GM19438 (cell line): ENCODE measurements around the gene IMMT.

ENCODE experiments used
- ATAC-seq: cut with Tn5 transposase; IDR thresholded peaks from one replicate; pipeline ENCODE4 v1.9.1; 2021; ENCODE audit warnings: low read depth; ENCODE audit not compliant: unreplicated experiment

Gene IMMT

DNA sequence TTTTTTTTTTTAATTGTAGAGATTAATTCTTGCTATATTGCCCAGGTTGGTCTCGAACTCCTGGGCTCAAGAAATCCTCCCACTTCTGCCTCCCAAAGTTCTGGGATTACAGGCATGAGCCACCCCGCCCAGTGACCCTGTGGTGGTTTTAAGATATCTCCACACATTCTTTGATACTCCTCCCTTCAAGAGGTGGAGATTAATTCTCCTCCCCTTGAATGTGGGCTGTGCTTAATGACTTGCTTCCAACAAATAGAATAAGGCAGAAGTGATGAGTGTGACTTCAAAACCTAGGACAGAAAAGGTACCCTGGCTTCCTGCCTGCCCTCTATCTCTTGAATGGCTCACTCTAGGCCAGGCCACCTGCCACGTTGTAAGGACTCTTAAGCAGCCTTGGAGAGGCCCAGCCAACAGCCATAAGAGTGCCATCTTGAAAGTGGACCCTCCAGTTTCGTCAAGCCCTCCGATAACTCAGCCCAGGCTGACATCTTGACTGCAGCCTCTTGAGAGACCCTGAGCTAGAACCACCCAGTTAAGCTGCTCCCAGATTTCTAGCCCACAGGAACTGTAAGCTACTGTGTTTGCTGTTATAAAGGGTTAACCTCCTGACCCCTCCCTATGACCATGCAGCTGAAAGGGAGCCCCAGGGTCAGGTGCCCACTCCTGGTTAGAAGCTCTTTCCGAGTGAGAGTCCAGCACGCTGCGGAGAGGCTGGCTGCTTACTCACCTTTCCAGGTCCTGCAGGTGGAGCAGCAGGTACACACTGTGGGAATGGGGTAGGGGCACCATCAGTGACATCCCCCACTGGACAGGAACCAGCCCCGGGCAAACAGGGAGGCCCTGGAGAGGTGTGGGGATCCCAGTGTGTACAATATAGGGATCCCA is 31.6 kb upstream of the IMMT start:
- no peak for ATAC-seq

DNA sequence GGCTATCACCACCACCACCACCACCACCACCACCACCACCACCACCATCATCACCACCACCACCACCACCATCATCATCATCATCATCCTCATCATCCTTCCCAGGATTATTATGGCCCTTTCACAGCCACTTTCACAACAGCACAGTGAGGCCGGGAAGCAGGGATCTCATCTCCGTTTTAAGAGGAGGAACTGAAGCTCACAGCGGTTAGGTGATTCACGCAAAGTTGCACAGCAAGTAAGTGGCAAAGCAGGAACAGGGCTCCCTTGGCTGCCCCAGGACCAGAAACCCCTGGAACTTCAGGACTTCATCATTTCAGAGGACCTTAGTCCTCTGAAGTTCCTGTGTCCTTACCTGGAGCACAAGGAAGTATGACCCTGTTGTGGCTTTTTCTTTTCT is 30.8 kb upstream of the IMMT start:
- no peak for ATAC-seq

DNA sequence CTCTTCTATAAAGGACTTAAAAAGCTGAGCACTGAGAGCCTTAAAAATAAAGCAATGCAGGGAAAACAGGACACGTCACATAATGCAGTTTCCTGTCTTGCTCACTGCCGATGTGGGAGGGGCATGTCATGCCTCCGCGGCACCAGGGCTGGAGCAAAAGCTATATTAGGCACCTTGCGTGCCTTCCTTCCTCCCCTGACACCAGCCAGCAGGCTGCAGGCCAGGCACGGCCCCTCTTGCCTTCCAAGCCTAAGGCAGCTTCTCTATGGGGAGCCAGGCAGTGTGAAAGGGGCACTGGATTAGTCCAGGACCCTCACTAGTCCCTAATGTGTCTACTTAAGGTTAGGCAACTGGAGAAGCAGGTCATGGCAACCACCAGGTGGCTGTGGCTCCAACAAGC is 30.3 kb upstream of the IMMT start:
- ATAC-seq = no peak

DNA sequence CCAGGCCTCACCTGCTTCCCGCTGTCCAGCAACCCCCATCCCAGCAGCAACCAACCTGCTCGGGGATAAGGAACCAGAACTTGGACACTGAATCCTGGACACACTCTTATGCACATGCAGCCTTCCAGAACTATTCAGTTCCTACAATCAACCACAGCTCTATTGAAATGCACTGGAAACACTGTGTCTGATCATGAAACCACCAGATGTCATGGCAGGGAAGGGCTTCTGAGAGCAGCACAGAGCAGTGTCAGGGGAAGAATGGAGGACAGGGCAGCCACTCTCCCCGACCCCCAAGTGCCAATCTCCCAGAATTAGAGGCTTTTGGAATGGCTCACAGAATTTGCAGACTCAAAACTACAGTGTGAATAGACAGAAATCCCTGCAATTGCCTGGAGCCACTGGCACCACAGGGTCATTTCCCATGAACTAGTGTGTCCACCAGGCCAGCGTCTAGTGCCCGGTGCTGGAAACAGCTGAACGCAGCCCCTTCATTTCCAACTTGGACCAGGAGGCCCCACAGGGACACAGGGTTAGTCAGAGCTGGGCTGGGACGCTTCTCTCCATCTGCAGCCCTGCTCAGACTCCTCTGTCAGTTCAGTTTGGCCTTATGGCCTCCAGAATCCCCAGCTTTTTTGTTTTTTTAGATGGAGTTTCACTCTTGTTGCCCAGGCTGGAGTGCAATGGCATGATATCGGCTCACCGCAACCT is 29.5 kb upstream of the IMMT start:
- ATAC-seq = no peak

DNA sequence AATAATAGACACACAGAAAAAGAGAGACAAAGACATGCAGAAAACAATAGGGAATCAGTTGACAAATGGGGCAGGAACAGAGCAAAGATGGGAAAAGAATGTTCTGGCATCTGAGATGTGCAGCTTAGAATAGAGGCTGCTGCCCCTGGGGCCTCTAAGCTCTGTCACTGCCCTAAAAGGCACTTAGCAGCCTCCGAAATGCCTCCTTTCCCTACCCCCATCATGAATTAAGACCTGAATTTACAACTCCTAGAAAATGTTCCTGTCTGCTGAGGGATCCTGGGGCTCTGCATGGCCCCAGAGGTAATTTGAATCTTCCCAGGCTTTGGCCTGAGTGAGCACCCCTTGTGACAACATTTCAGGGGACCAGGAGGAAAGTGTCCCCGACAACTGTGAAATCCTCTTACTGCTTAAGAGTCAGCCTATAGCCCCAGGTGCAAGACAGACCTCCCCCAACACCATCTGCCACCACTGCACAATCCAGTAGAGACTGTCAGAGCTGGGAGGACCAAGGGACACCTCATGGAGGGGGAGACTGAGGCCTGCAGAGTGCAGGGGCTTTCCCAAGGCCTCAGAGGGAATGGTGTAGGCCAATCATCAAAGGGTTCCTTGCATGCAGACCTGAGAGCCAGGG is 28.8 kb upstream of the IMMT start:
- ATAC-seq = no peak

DNA sequence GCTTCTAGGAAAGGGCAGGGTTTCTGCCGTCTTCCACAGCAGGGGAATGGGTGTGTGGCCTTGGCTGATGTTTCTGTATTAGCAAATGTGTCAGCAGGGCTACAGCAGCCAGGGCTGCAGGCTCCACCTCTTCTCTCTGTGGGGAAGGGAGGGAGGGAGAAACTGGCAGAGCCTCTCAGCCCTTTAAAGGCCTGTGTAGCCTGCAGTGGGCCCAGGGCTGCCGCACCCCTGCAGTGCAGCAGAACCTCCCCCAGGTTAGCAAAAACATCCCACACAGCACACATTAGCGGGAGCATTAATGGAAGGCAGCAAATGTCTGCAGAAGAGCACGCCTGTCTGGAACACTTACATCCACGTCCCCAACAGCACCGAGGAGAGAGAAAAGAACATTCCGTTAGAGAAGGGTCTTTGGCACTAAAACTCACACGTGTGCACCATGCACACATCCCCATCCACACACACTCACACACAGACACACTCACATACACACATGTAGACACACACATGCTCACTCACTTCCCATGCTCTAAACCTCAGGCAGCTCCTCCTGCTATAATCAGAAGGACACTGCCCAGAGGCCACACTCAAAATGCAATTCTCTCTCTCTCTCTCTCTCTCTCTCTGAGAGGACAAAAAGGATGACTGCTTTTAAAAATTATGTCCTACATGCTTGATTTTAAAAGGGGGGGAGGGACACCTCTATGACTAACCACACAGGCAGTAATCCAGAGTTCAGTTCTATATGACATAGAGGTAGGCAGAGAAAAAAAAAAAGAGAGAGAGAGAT is 28.1 kb upstream of the IMMT start:
- ATAC-seq = no peak

DNA sequence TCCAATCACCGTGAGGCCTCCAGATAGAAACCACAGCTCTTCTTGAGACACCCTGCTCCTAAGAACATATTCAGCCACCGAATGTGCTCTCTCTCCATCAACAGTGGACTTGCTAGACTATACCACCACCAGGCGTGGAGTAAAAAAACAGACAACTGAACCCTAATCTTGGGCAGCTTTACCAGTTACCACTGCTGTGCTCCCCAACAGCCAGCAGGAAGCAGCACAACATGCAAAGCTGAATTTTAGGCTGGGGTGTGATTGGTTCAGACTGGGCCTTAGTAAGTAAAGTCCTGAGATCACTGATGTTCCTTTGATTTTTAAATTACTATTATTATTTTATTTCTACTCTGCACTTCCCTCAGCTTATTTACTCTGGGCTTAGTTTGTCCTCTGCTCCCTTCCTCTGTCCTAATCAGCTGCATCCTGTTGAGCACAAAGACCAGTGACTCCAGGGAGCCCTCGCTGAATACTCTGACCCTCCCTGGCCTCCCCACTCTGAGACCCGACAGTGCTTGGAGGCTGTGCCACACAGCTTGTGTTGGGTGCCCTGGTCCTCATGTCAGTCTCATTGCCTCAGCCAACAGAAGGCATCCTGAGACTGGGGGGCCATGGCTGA is 25.9 kb upstream of the IMMT start:
- ATAC-seq = no peak

DNA sequence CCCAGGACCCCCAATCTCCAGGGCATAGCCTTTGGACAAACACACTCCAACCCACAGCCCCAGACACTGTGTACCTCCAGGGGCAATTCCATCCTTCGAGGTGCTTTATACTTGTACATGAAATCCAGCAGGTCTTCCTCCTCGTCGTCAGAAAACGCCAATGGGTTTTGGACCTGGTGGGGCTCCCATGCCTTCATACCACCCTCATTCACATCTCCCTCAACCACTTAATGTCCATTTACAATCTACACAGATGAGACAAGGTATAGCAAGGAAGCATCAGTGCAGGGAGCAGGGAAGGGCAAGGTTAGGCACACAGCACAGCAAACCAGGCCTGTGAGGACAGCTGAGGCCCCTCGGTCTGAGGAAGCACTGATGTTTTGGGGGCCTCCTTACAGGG is 24.6 kb upstream of the IMMT start:
- ATAC-seq = no peak

DNA sequence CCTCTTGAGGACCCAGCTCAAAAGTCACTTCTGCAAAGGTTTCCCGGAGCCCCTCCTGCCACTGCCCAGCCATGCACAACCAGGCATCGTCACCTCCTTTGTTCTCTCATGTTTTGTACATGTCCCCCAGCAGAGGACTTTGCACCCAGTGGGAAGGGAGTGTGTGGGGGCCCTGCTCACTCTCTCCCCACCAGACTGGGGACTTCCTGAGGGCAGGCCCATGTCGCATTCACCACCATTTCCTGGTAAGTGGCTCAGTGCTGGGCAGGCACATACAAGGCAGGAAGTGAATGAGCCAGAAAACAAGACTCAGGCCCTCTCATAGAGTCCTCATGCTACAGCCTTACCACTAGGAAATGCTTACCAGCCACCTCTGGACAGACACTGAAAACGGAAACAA is 22.9 kb upstream of the IMMT start:
- ATAC-seq = no peak

DNA sequence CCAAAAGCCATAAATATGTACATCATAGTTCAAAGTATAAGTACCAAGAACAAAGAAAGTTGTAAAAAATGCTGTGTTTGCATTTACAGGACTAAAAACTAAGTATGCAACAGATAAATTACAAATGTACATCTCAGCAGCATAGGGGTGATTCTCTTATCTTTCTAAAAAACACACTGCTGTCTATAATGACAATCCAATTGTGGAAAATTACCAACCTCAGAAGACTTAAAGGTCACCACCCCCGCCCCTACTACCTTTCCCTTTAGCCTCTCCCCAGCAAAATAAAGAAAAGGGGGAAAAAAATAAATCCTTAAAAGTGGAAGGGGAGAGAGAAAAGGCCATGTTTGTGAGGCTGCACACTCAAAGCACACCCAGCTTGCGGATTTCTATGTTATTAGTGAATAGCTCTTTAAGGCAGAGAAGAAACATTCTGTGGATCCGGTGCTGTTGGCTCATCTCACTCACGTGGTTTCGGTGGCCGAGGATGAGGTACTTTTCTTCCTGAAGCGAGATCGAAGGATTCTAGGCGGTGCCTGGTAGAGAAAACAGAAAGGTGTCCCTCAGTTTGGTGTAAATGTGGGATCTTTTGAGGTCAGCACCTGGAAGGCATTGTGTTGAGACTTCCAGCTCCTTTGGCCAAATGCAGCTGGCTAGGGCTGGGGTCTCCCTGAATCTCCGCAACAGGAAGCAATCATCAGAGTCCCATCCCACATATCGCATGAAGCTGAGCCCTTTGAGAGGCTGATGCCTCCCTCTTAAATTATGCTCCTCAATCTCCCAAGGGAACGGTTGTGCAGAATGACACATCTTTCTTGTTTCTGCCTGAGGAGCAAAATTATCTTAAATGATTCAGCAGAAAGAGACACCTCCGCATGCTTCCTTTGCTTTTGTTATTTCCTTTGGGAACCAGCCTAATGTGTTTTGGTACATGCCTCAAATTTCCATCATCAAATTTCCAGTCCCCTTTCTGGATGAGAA is 21.6 kb upstream of the IMMT start:
- ATAC-seq = no peak

DNA sequence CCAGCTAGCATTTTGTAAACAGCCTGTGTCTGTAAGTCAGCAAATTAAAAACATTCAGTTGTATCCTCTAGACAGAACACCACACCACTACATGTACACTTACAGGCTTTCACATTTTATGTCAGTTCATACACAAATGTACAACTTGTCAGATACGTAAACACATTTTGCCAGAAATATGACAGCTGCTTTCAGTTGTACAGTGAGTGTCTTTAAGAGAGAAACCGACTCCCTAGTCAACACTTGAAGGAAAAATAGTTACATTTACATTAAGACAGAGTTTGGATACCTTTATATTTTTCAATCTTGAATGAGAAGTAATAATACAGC is 19.2 kb upstream of the IMMT start:
- no peak for ATAC-seq

DNA sequence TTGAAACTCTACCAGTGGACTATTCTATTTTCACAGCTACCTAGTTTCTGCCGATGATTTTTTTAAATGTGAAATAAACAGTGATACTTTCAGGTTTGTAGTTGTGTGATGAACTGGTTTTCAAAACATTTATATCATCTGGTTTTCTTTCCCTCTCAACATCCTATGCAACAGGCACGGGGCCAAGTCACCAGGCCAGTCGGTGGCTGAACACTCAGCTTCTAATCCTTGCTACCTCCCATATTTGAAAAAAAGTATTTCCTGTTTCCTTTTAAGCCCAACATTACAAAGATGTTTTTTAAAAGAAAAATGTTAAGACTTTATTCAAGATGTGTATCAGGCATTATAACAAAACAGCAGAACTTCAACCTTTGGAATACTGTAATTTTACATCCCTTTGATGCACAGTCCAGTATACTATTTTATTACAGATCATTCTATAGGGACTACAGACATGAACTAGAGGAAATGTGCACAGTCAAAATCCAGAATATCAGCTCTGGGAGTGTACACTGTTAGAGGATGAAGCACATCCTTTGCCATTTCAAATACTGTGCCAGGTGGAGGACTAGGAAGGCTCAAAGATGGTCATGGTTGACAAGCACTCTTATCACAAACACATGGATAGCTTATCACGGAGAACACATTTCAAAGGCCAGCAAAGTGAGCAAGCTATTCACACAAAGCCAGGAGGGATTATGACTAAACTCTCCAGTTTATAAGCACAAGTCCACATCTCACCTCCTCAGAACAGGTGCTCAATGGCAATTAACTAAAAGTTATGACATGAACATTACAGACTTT is 18.6 kb upstream of the IMMT start:
- no peak for ATAC-seq

DNA sequence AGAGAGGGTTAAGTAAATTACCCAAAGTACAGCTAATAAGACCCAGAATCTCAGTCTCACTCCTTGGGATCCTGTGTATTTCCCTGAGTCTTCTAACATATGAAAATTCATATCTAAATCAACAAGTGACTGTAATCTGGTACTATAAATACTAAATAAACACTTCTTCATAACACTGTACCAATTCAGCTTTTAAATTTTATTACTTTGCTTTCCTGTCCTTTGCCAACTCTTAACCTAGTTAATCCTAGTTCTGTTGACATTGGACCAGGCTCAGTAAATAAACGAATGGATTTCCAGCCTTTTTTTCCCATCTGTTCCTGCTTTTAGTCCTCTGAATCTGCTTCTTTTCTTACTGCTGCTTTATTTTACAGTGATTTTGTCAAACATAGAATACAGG is 17.8 kb upstream of the IMMT start:
- no peak for ATAC-seq

DNA sequence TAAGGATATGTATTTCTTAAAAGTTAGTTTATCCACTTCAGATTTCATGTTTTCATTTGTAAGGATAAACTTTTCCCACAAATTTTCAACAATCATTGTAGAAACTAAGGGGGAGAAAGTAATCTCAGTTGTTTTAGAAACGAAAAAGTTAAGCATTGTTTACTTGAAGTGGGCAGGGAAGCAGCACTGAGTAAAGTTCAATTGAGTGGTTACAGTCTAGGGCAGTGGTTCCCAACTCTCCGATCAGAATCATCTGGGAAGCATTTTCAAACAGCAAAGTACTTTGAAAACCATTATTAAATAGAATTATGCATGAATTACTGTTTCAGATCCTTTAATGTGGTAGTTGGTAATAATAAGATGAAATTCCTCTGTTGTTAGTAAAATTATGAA is 16.5 kb upstream of the IMMT start:
- no peak for ATAC-seq

DNA sequence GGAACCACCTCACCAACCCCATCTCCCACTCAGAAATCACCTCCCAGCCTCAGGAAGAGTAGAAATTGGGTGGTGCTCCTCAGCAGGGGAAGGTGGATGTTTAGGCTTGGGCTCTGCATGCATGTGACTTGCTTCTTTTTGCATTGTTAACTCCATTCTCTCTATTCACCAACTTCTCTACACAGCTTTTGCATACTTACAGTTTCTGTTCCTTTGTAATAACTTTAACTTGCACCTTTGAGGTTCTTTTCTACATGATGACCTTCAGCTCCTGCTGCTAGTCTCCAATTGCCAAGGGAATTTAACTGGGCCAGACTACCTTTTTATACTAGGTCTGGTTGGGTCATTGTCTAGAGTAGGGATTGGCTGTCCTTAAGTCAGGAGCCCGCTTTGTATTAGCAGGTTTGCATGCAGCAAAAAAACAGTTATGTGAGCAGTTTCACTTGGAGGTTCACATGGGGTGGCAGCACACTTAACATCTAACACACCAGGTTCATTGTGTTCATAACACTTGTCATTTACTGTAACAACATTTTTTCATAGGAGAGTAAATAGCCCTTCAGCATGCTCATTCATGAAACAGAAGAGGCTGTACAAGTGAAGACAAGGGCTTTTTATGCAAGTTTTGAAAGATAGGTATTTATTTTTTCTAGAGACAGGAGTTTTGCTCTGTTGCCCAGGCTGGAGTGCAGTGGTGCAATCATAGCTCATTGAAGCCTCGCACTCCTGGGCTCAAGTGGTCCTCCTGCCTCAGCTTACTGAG is 16.0 kb upstream of the IMMT start:
- no peak for ATAC-seq

DNA sequence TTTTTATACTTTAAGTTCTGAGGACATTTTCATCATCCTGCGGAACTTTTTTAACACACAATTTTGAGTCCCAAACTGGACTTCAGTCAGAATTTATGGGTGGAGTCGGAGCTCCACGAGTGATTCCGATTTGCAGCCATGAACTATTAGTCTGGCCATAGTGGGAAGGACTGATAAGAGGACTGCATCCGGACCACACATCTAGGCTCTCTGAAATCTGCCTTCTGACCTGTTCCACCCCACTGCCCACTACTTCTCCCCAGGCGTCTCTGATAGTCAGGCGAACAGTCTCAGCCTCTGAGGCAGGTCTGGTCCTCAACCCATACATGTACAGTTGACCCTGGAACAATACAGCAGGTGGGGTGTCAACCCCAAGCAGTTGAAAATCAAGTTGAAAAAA is 9.2 kb upstream of the IMMT start:
- ATAC-seq = no peak

DNA sequence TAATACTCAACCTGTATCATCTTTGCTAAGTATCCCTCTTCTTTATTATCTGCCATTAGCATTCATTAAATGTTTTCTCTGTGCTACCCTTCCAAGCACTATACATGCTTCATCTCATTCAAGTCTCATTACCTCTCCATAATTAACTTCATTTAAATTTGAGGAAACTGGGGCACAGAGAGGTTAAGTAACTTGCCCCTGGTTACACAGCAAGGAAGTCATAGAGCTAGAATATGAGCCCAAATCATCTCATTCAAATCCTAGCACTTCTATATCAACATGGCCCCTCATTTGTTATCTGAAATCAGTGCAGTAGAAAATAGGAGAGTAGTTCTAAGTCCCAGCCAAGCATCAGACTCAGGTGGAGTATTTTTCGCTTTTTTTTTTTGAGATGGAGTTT is 8.4 kb upstream of the IMMT start:
- ATAC-seq = no peak

DNA sequence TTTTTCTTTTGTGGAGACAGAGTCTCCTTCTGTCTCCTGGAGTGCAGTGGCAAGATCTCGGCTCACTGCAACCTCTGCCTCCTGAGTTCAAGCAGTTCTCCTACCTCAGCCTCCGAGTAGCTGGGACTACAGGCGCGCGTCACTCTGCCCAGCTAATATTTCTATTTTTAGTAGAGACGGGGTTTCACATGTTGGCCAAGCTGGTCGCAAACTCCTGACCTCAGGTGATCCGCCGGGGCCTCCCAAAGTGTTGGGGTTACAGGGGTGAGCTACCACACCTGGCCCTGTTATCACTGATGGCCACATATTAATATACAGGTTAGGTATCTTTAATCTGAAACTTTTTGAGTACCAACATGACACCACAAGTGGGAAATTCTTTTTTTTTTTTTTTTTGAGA is 7.4 kb upstream of the IMMT start:
- no peak for ATAC-seq
